Transverse colon (tissue), 4 donors: ENCODE data around the gene FBXO8. TPM values are rescaled to one million over a fixed set of nuclear protein-coding genes. Genes with fewer than 3 reads are reported as not detected.

Source experiments
- DNase-seq: peaks from one replicate; pipeline ENCODE4 v3.0.0-alpha.2; 2019
- H3K27ac ChIP-seq, 4 donors: fragments of 200-600 bp; sonication (generic); 2 replicates each; pipeline ENCODE4 v1.5.1; 2016 to 2018; ENCODE audit warnings: inconsistent platforms in 4 of 4
- H3K27me3 ChIP-seq: fragments of 200-600 bp; sonication (generic); 2 replicates; pipeline ENCODE4 v1.5.1; 2017; ENCODE audit warnings: inconsistent platforms
- H3K36me3 ChIP-seq, 4 donors: fragments of 200-600 bp; sonication (generic); 2 replicates each; pipeline ENCODE4 v1.5.1; 2017 to 2019; ENCODE audit warnings: inconsistent platforms in 4 of 4
- H3K4me1 ChIP-seq, 4 donors: fragments of 200-600 bp; sonication (generic); 2 replicates each; pipeline ENCODE4 v1.5.1; 2017 to 2020; ENCODE audit warnings: inconsistent platforms in 4 of 4
- H3K4me3 ChIP-seq, 4 donors: fragments of 200-600 bp; sonication (generic); 1 replicate in 1 of 4; 2 replicates in 3 of 4; pipeline versions ENCODE4 v1.5.1 to v1.6.1; 2017 to 2019; ENCODE audit warnings: inconsistent platforms in 4 of 4
- H3K9me3 ChIP-seq, 2 donors: fragments of 200-600 bp; sonication (generic); 2 replicates each; pipeline ENCODE4 v1.5.1; 2017 to 2019; ENCODE audit warnings: inconsistent platforms in 2 of 2
- CTCF ChIP-seq, 5 experiments: fragments of 200-600 bp in 3 of 5; fragments of 450-650 bp in 2 of 5; sonication (generic) in 3 of 5; IDR thresholded peaks; 1 replicate in 2 of 5; 2 replicates in 3 of 5; pipeline ENCODE4 v1.5.1; 2016 to 2017; ENCODE audit warnings: antibody characterized with exemption in 5 of 5, inconsistent platforms in 3 of 5, mild to moderate bottlenecking in 2 of 5, moderate library complexity in 1 of 5
- EP300 ChIP-seq: sonication (generic); formaldehyde crosslinking; IDR thresholded peaks from one replicate; pipeline ENCODE4 v1.6.1; 2017; ENCODE audit warnings: antibody characterized with exemption, low read depth
- POLR2A ChIP-seq: fragments of 450-650 bp; IDR thresholded peaks from one replicate; pipeline ENCODE4 v1.6.1; 2016; ENCODE audit warnings: antibody characterized with exemption, mild to moderate bottlenecking, moderate library complexity
- POLR2AphosphoS5 ChIP-seq, 3 donors: sonication (generic); formaldehyde crosslinking; IDR thresholded peaks; one replicate each; pipeline ENCODE4 v1.6.1; 2016; ENCODE audit warnings: antibody characterized with exemption in 3 of 3
- WGBS, 2 donors: methylation state at CpG; one replicate each; pipeline ENCODE4 v1.1.5; 2018; ENCODE audit warnings: low coverage in 1 of 2; 5-methylcytosine and 5-hydroxymethylcytosine counted together
- in situ Hi-C, 4 donors: fragments of 200-750 bp; cut with MboI; loops; one replicate each; pipeline versions ENCODE4 v1.15.0 to v1.15.1; 2017; ENCODE audit warnings: low sequenced_read_pairs in 3 of 4, low pct_ligation_motif_present in 1 of 4, low pct_unique_long_range_greater_than_20kb in 1 of 4
- intact Hi-C: fragments of 100-400 bp; cut with DNase I; formaldehyde crosslinking; loops from one replicate; pipeline ENCODE4 v1.15.1; 2023; ENCODE audit warnings: low total_unique reads
- total RNA-seq, 4 donors: library from RNA; depleted of rRNA; stranded (reverse); fragments of >200 nt; gene quantifications; one replicate each; pipeline ENCODE4 v1.1.0, GENCODE V29; 2016

Gene FBXO8
- total RNA-seq, 4 donors from 2014 or later, result 30.1 to 45.3 (median 37.1) TPM

GRCh38 chr4:174279433-174280155, 3.9 kb downstream of the FBXO8 start:
- in situ Hi-C loops (no loop called here), intact Hi-C loops (no loop called here)
- H3K4me1 ChIP-seq, result peaks cover 0 to 47% (median 14%) of the 10 kb centered on the region in 4 donors
- no peaks in the 10 kb centered on the region for H3K36me3 ChIP-seq
- H3K4me3 ChIP-seq, result no peak overlapping the region
- TF ChIP-seq POLR2AphosphoS5 (IDR thresholded peaks at IDR 0.05) (no peak), CTCF (IDR thresholded peaks at IDR 0.05) (no peak), EP300 (no peak), POLR2A (no peak)
- WGBS, 2 donors, result 92 to 96% methylated on average over 3 of the region's 3 CpGs
- no peaks in the 10 kb centered on the region for H3K27me3 ChIP-seq
- no peak overlapping the region for H3K27ac ChIP-seq
- no peak for DNase-seq
- peaks cover 0 to 8% of the 10 kb centered on the region in 2 donors for H3K9me3 ChIP-seq

- no peak overlapping the region for H3K27ac ChIP-seq
- in situ Hi-C loops (no loop called here), intact Hi-C loops (no loop called here)
- no peak overlapping the region for H3K4me3 ChIP-seq
- H3K4me1 ChIP-seq, result peaks cover 0 to 44% (median 12%) of the 10 kb centered on the region in 4 donors
- no peak for TF ChIP-seq POLR2A
- TF ChIP-seq CTCF (IDR thresholded peaks at IDR 0.05), result no peak
- no peak for TF ChIP-seq POLR2AphosphoS5 (IDR thresholded peaks at IDR 0.05)
- no peak for TF ChIP-seq EP300
- peaks cover 0 to 8% of the 10 kb centered on the region in 2 donors for H3K9me3 ChIP-seq
- no peaks in the 10 kb centered on the region for H3K36me3 ChIP-seq
- H3K27me3 ChIP-seq, result no peaks in the 10 kb centered on the region
- DNase-seq, result no peak
These were observed 5.0 kb downstream of the FBXO8 start for GRCh38 chr4:174278467-174278866.

GRCh38 chr4:174277433-174277832, 6.0 kb downstream of the FBXO8 start:
- Histone ChIP-seq H3K4me3 (no peak overlapping the region), H3K36me3 (no peaks in the 10 kb centered on the region), H3K4me1 (peaks cover 0 to 42% (median 11%) of the 10 kb centered on the region in 4 donors), H3K27ac (no peak overlapping the region), H3K27me3 (no peaks in the 10 kb centered on the region), H3K9me3 (peaks cover 0 to 8% of the 10 kb centered on the region in 2 donors)
- TF ChIP-seq POLR2A, result no peak
- no peak for TF ChIP-seq EP300
- no peak for TF ChIP-seq CTCF (IDR thresholded peaks at IDR 0.05)
- no peak for TF ChIP-seq POLR2AphosphoS5 (IDR thresholded peaks at IDR 0.05)
- 68 to 69% methylated on average over 3 of the region's 3 CpGs for WGBS, 2 donors
- no peak for DNase-seq
- intact Hi-C loops, result no loop called here
- in situ Hi-C loops, result no loop called here

GRCh38 chr4:174275101-174275500, 8.4 kb downstream of the FBXO8 start:
- TF ChIP-seq POLR2AphosphoS5 (IDR thresholded peaks at IDR 0.05), result no peak
- no peak for TF ChIP-seq POLR2A
- TF ChIP-seq CTCF (IDR thresholded peaks at IDR 0.05), result no peak
- TF ChIP-seq EP300, result no peak
- intact Hi-C loops (no loop called here), in situ Hi-C loops (no loop called here)
- no peak for DNase-seq
- Histone ChIP-seq H3K4me1 (peaks cover 0 to 21% (median 3%) of the 10 kb centered on the region in 4 donors), H3K4me3 (no peak overlapping the region), H3K27ac (no peak overlapping the region), H3K27me3 (no peaks in the 10 kb centered on the region), H3K9me3 (peaks cover 0 to 8% of the 10 kb centered on the region in 2 donors), H3K36me3 (no peaks in the 10 kb centered on the region)
- 84 to 97% methylated on average over 3 of the region's 3 CpGs for WGBS, 2 donors
